Activated T-cell treated with anti-CD3 and anti-CD28 coated beads for 24 hours (primary cell): ENCODE data around the gene BCAS2.
"Not testable (repeated sequence)": the region's sequence is repeated elsewhere in the genome, so short reads cannot be mapped to it uniquely, and the experiment has no call there.

Experiments used
- DNase-seq: peaks from one replicate; pipeline ENCODE4 v3.0.0-alpha.2; 2020; ENCODE audit warnings: low read depth

BCAS2 gene

GRCh38 chr1:114581335-114582287, at the start of gene BCAS2:
Gene BCAS2 (minus strand): TSS chr1:114581615. CDS start chr1:114581591, 24 bp downstream.
- DNase-seq = peak; percentile 94

GRCh38 chr1:114627107-114627506, 45.7 kb upstream of the BCAS2 start:
- DNase-seq = no peak

- no peak for DNase-seq
Measured at GRCh38 chr1:114623364-114623763, 41.9 kb upstream of the BCAS2 start.

- no peak for DNase-seq
Measured at GRCh38 chr1:114620419-114620818, 39.0 kb upstream of the BCAS2 start.

- no peak for DNase-seq
Measured at GRCh38 chr1:114618606-114619005, 37.2 kb upstream of the BCAS2 start.

GRCh38 chr1:114610546-114611245, 29.3 kb upstream of the BCAS2 start:
- no peak for DNase-seq

GRCh38 chr1:114609826-114610225, 28.4 kb upstream of the BCAS2 start:
- DNase-seq = no peak

- no peak for DNase-seq
Measured at GRCh38 chr1:114609026-114609425, 27.6 kb upstream of the BCAS2 start.

- DNase-seq = no peak
Measured at GRCh38 chr1:114607223-114607622, 25.8 kb upstream of the BCAS2 start.

GRCh38 chr1:114597949-114598348, 16.5 kb upstream of the BCAS2 start:
- DNase-seq = no peak

- no peak for DNase-seq
Measured at GRCh38 chr1:114595602-114596001, 14.2 kb upstream of the BCAS2 start.

- no peak for DNase-seq
Measured at GRCh38 chr1:114594046-114594445, 12.6 kb upstream of the BCAS2 start.

- no peak for DNase-seq
Measured at GRCh38 chr1:114589122-114589521, 7.7 kb upstream of the BCAS2 start.

GRCh38 chr1:114588196-114588689, 6.8 kb upstream of the BCAS2 start:
- no peak for DNase-seq

GRCh38 chr1:114587203-114587991, 6.0 kb upstream of the BCAS2 start:
- no peak for DNase-seq

GRCh38 chr1:114586513-114587047, 5.2 kb upstream of the BCAS2 start:
- no peak for DNase-seq

GRCh38 chr1:114585231-114585630, 3.8 kb upstream of the BCAS2 start:
- no peak for DNase-seq

- DNase-seq = no peak
Measured at GRCh38 chr1:114574365-114574764, 7.0 kb downstream of the BCAS2 start.

GRCh38 chr1:114564141-114564540, 17.3 kb downstream of the BCAS2 start:
- DNase-seq = no peak

- DNase-seq = not testable (repeated sequence)
Measured at GRCh38 chr1:114562978-114563510, 18.4 kb downstream of the BCAS2 start.

GRCh38 chr1:114561333-114561732, 20.1 kb downstream of the BCAS2 start:
- no peak for DNase-seq

GRCh38 chr1:114559356-114559755, 22.1 kb downstream of the BCAS2 start:
- DNase-seq = no peak
